H9 (cell line): Measurements from ENCODE around the gene CKS1B. TPM values are rescaled to one million over a fixed set of nuclear protein-coding genes. Genes with fewer than 3 reads are reported as not detected.

ENCODE experiments used
- DNase-seq: peaks from one replicate; pipeline ENCODE4 v3.0.0-alpha.2; 2017
- H2AFZ ChIP-seq: one replicate; pipeline ENCODE4 v1.6.1; 2013; ENCODE audit warnings: mild to moderate bottlenecking, low read length, control low read depth, moderate library complexity
- H2AK5ac ChIP-seq: 2 replicates; pipeline ENCODE4 v1.6.1; 2013; ENCODE audit warnings: low read length, control low read depth, mixed read lengths; ENCODE audit not compliant: insufficient read length
- H2BK120ac ChIP-seq: one replicate; pipeline ENCODE4 v1.6.1; 2013; ENCODE audit warnings: low read depth, mild to moderate bottlenecking, low read length, control low read depth, inconsistent platforms; ENCODE audit not compliant: poor library complexity, severe bottlenecking
- H2BK12ac ChIP-seq: 2 replicates; pipeline ENCODE4 v1.6.1; 2013; ENCODE audit warnings: low read length, control low read depth, mixed read lengths, low read depth; ENCODE audit not compliant: insufficient read length
- H2BK15ac ChIP-seq: 2 replicates; pipeline ENCODE4 v1.6.1; 2013; ENCODE audit warnings: low read depth, low read length, control low read depth
- H2BK20ac ChIP-seq: one replicate; pipeline ENCODE4 v1.6.1; 2013; ENCODE audit warnings: low read depth, mild to moderate bottlenecking, low read length, control low read depth, inconsistent platforms; ENCODE audit not compliant: poor library complexity, severe bottlenecking
- H2BK5ac ChIP-seq: 2 replicates; pipeline ENCODE4 v1.6.1; 2013; ENCODE audit warnings: low read length, control low read depth, mixed read lengths; ENCODE audit not compliant: insufficient read length
- H3K14ac ChIP-seq: 2 replicates; pipeline ENCODE4 v1.6.1; 2013; ENCODE audit warnings: low read length, control low read depth; ENCODE audit not compliant: insufficient read depth
- H3K18ac ChIP-seq: 2 replicates; pipeline ENCODE4 v1.6.1; 2013; ENCODE audit warnings: low read depth, mild to moderate bottlenecking, mixed read lengths, low read length, control low read depth; ENCODE audit not compliant: insufficient read length
- H3K23ac ChIP-seq: 2 replicates; pipeline ENCODE4 v1.6.1; 2013; ENCODE audit warnings: low read length, control low read depth, mixed read lengths, low read depth; ENCODE audit not compliant: insufficient read length
- H3K23me2 ChIP-seq: 2 replicates; pipeline ENCODE4 v1.6.1; 2013; ENCODE audit warnings: low read depth, mild to moderate bottlenecking, mixed read lengths, low read length, control low read depth; ENCODE audit not compliant: insufficient read length, poor library complexity, severe bottlenecking
- H3K27ac ChIP-seq: 2 replicates; pipeline ENCODE4 v1.5.1; 2013; ENCODE audit warnings: low read length, control low read depth, mixed read lengths, low read depth; ENCODE audit not compliant: insufficient read length
- H3K27me3 ChIP-seq: 2 replicates; pipeline ENCODE4 v1.6.1; 2013; ENCODE audit warnings: low read length, control low read depth, inconsistent platforms; ENCODE audit not compliant: insufficient read depth
- H3K4ac ChIP-seq: 2 replicates; pipeline ENCODE4 v1.6.1; 2013; ENCODE audit warnings: low read depth, mild to moderate bottlenecking, control low read depth, inconsistent platforms, low read length, moderate library complexity
- H3K4me1 ChIP-seq: 2 replicates; pipeline ENCODE4 v1.6.1; 2013; ENCODE audit warnings: low read length, control low read depth, inconsistent platforms; ENCODE audit not compliant: insufficient read depth
- H3K4me2 ChIP-seq: 2 replicates; pipeline ENCODE4 v1.6.1; 2013; ENCODE audit warnings: low read length, control low read depth, mixed read lengths; ENCODE audit not compliant: insufficient read length, insufficient read depth
- H3K56ac ChIP-seq: 2 replicates; pipeline ENCODE4 v1.6.1; 2013; ENCODE audit warnings: low read depth, mild to moderate bottlenecking, mixed read lengths, low read length, control low read depth; ENCODE audit not compliant: insufficient read length
- H3K79me1 ChIP-seq: 2 replicates; pipeline ENCODE4 v1.6.1; 2013; ENCODE audit warnings: low read depth, mild to moderate bottlenecking, moderate library complexity, low read length, control low read depth, inconsistent platforms; ENCODE audit not compliant: insufficient read depth, poor library complexity, severe bottlenecking
- H3K79me2 ChIP-seq: 2 replicates; pipeline ENCODE4 v1.6.1; 2013; ENCODE audit warnings: low read length, control low read depth, inconsistent platforms; ENCODE audit not compliant: insufficient read depth
- H3K9ac ChIP-seq: 2 replicates; pipeline ENCODE4 v1.6.1; 2013; ENCODE audit warnings: low read length, control low read depth, mixed read lengths; ENCODE audit not compliant: insufficient read length; ENCODE audit errors: extremely low read depth
- H3K9me3 ChIP-seq: one replicate; pipeline ENCODE4 v1.6.1; 2013; ENCODE audit warnings: low read depth, low read length, inconsistent platforms; ENCODE audit not compliant: control insufficient read depth
- H3T11ph ChIP-seq: one replicate; pipeline ENCODE4 v1.6.1; 2013; ENCODE audit warnings: mild to moderate bottlenecking, low read length, control low read depth, inconsistent platforms
- H4K20me1 ChIP-seq: one replicate; pipeline ENCODE4 v1.6.1; 2013; ENCODE audit not compliant: control insufficient read depth, insufficient read length, insufficient read depth
- H4K5ac ChIP-seq: 2 replicates; pipeline ENCODE4 v1.6.1; 2013; ENCODE audit warnings: low read depth, mild to moderate bottlenecking, mixed read lengths, low read length, control low read depth; ENCODE audit not compliant: insufficient read length
- H4K8ac ChIP-seq: replicated peaks from 2 replicates; pipeline ENCODE4 v1.6.1; 2013; ENCODE audit warnings: low read length, control low read depth, mixed read lengths, low read depth; ENCODE audit not compliant: insufficient read length
- H4K91ac ChIP-seq: 2 replicates; pipeline ENCODE4 v1.6.1; 2013; ENCODE audit warnings: low read depth, mild to moderate bottlenecking, moderate library complexity, mixed read lengths, low read length, control low read depth; ENCODE audit not compliant: insufficient read length
- H3K27ac Mint-ChIP-seq, 3 experiments: 2 replicates in 2 of 3; 3 replicates in 1 of 3; pipeline ENCODE4 v1.8.0; 2020 to 2021; ENCODE audit warnings: mixed read lengths in 3 of 3, mild to moderate bottlenecking in 1 of 3, moderate library complexity in 1 of 3
- H3K27me3 Mint-ChIP-seq: 2 replicates; pipeline ENCODE4 v1.8.0; 2021; ENCODE audit warnings: low read depth, mild to moderate bottlenecking, moderate library complexity, mixed read lengths
- H3K36me3 Mint-ChIP-seq, 3 experiments: 2 replicates in 2 of 3; 3 replicates in 1 of 3; pipeline ENCODE4 v1.8.0; 2020 to 2021; ENCODE audit warnings: low read depth in 3 of 3, mixed read lengths in 3 of 3; ENCODE audit not compliant: insufficient read depth in 1 of 3
- H3K4me1 Mint-ChIP-seq, 2 experiments: 2 replicates each; pipeline ENCODE4 v1.8.0; 2020; ENCODE audit warnings: mixed read lengths in 2 of 2
- H3K4me3 Mint-ChIP-seq, 2 experiments: 2 replicates in 1 of 2; 3 replicates in 1 of 2; pipeline ENCODE4 v1.8.0; 2020 to 2021; ENCODE audit warnings: mild to moderate bottlenecking in 2 of 2, mixed read lengths in 2 of 2, moderate library complexity in 1 of 2
- H3K9me3 Mint-ChIP-seq, 2 experiments: 2 replicates in 1 of 2; 3 replicates in 1 of 2; pipeline ENCODE4 v1.8.0; 2020; ENCODE audit warnings: mild to moderate bottlenecking in 2 of 2, mixed read lengths in 2 of 2, moderate library complexity in 1 of 2
- CTCF ChIP-seq: fragments of 200-600 bp; sonication (generic); conservative IDR thresholded peaks from 3 replicates; pipeline ENCODE4 v1.8.0; 2021; ENCODE audit warnings: antibody characterized with exemption, mild to moderate bottlenecking
- WGBS: extraction: QIAGEN DNeasy Blood & Tissue Kit; methylation state at CpG from one replicate; pipeline ENCODE4 v1.1.7; 2013; ENCODE audit warnings: missing lambda C conversion rate, low lambda C conversion rate, mixed read lengths; ENCODE audit not compliant: insufficient read length; ENCODE audit errors: extremely low coverage; 5-methylcytosine and 5-hydroxymethylcytosine counted together
- total RNA-seq: library from RNA; stranded (reverse); gene quantifications from 2 replicates; pipeline ENCODE4 v1.2.1, GENCODE V29; 2021

CKS1B gene
- total RNA-seq, 1 experiment from 2014 or later, result 279 TPM

GRCh38 chr1:154961207-154962155, 13.0 kb upstream of the CKS1B start, which contains the start of gene PYGO2:
TSS of gene PYGO2 (minus strand) at chr1:154961782. CDS start at chr1:154961576, 206 bp downstream.
- H4K91ac ChIP-seq, result no peak within 1 kb of the TSS
- H2BK120ac ChIP-seq, result no peak within 1 kb of the TSS
- H2AFZ ChIP-seq, result no peak within 1 kb of the TSS
- H2BK12ac ChIP-seq, result no peak within 1 kb of the TSS
- no CpG with 5 or more reads among the region's 93 CpGs for WGBS
- peak within 1 kb of the TSS; percentile 4 for H3K27ac ChIP-seq
- Mint-ChIP-seq H3K4me3 (peak within 1 kb of the TSS; percentile 82 to 99), H3K9me3 (no peaks in the 10 kb centered on the region), H3K36me3 (peaks cover 29 to 68% (median 57%) of the 10 kb centered on the region in 3 experiments; a peak in 6 of 7 replicates), H3K27me3 (no peaks in the 10 kb centered on the region), H3K4me1 (peaks cover 41 to 46% of the 10 kb centered on the region in 2 experiments), H3K27ac (peak within 1 kb of the TSS; percentile 88 to 95 (median 93))
- TF ChIP-seq CTCF, result peak; percentile 65
- H3K14ac ChIP-seq, result peak within 1 kb of the TSS; percentile 98
- peak within 1 kb of the TSS; percentile 76 for H3K4me2 ChIP-seq
- no peaks in the 10 kb centered on the region; the same call in 1 of the 2 replicates for H3K79me2 ChIP-seq
- peak within 1 kb of the TSS; percentile 96 for H3K18ac ChIP-seq
- H2AK5ac ChIP-seq, result no peak within 1 kb of the TSS
- no peaks in the 10 kb centered on the region for H3K9me3 ChIP-seq
- H3K4ac ChIP-seq, result no peak within 1 kb of the TSS
- H3K27me3 ChIP-seq, result no peaks in the 10 kb centered on the region
- H2BK5ac ChIP-seq, result no peak within 1 kb of the TSS
- no peak within 1 kb of the TSS for H3K56ac ChIP-seq
- H3K79me1 ChIP-seq, result no peaks in the 10 kb centered on the region
- peak; percentile 82 for DNase-seq
- H3K23ac ChIP-seq, result no peak within 1 kb of the TSS
- H4K5ac ChIP-seq, result no peak within 1 kb of the TSS
- H3T11ph ChIP-seq, result no peak within 1 kb of the TSS
- peaks cover 2% of the 10 kb centered on the region; the same call in 1 of the 2 replicates for H3K4me1 ChIP-seq
- no peaks in the 10 kb centered on the region for H4K20me1 ChIP-seq
- H3K9ac ChIP-seq, result peak within 1 kb of the TSS; percentile 74
- no peak within 1 kb of the TSS for H2BK20ac ChIP-seq
- H2BK15ac ChIP-seq, result no peak within 1 kb of the TSS
- H3K23me2 ChIP-seq, result peaks cover 3% of the 10 kb centered on the region
- H4K8ac ChIP-seq, result no peak within 1 kb of the TSS
